Colonic mucosa (tissue), 4 donors: ENCODE results near the gene SF3B1. TPM values are rescaled to one million over a fixed set of nuclear protein-coding genes. Genes with fewer than 3 reads are reported as not detected.
"Not testable (repeated sequence)": the region's sequence is repeated elsewhere in the genome, so short reads cannot be mapped to it uniquely, and the experiment has no call there.

Source experiments
- DNase-seq: peaks from one replicate; pipeline ENCODE4 v3.0.0-alpha.2; 2020
- H3K27ac ChIP-seq: fragments of 200-600 bp; one replicate; pipeline ENCODE4 v1.8.0; 2021
- H3K27me3 ChIP-seq: fragments of 200-600 bp; one replicate; pipeline ENCODE4 v1.8.0; 2021
- H3K36me3 ChIP-seq: fragments of 200-600 bp; one replicate; pipeline ENCODE4 v1.8.0; 2021
- H3K4me1 ChIP-seq: fragments of 200-600 bp; one replicate; pipeline ENCODE4 v1.8.0; 2021; ENCODE audit warnings: mild to moderate bottlenecking
- H3K4me3 ChIP-seq: fragments of 200-600 bp; one replicate; pipeline ENCODE4 v1.8.0; 2021
- H3K9ac ChIP-seq, 2 donors: one replicate each; pipeline ENCODE4 v1.7.0; 2013; ENCODE audit warnings: control low read depth in 2 of 2, low read depth in 2 of 2, low read length in 2 of 2
- H3K9me3 ChIP-seq: fragments of 200-600 bp; one replicate; pipeline ENCODE4 v1.8.0; 2021
- CTCF ChIP-seq: fragments of 200-600 bp; IDR thresholded peaks from one replicate; pipeline ENCODE4 v1.8.0; 2022; ENCODE audit warnings: antibody characterized with exemption, mild to moderate bottlenecking
- intact Hi-C: fragments of 100-400 bp; cut with DNase I; formaldehyde crosslinking; loops from one replicate; pipeline ENCODE4 v1.14.1; 2022
- total RNA-seq, 2 donors: library from RNA; stranded (reverse); fragmentation: NEBNext Ultra II Directional in 1 of 2; extraction: Animal tissue kit (Norgen Biotek cat#: 25700) in 1 of 2; gene quantifications; one replicate each; pipeline ENCODE4 v1.2.1, GENCODE V29; 2021
- donor health status: healthy.
- donor health status: DM: no; HTN: no; CAD: no.
- donor health status: DM: no; HTN: no; CAD: no.

The SF3B1 gene
- total RNA-seq, 2 donors from 2014 or later, result 186 to 242 TPM

DNA sequence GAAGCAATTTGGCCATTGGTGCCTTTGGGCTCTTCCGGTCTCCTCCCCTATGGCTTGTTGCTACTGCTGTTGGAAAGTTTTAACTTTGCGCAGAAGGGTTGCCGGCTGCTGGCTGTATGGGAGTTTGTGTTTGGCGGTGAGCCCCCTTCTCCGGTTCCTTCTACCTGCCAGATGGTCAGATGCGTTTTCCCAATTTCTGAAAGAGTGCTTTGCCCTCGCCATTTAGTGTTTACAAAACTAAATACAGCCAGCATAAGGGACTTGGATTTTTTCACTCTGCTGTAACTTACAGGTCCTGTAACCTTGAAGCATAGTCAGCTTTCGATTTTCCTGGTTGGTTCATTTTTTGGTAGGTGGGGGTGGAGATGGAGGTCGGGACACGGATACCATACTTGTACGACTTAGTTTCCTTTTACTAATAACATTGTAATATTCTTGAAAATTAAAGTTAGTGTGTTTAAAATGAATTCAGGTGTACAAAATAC is 19.1 kb upstream of the SF3B1 start:
- no peaks in the 10 kb centered on the region for H3K36me3 ChIP-seq
- intact Hi-C loops, result loop anchor here (10.0 kb wide), 1 partner anchor 61 kb away; the partner anchor contains the start of gene MOB4
- peak overlapping the region; percentile 59 for H3K4me3 ChIP-seq
- H3K9me3 ChIP-seq, result no peaks in the 10 kb centered on the region
- no peak for TF ChIP-seq CTCF
- H3K27me3 ChIP-seq, result no peaks in the 10 kb centered on the region
- peak; percentile 77 for DNase-seq
- H3K27ac ChIP-seq, result peak overlapping the region; percentile 96
- H3K9ac ChIP-seq, result peak overlapping the region; percentile 70 to 96
- H3K4me1 ChIP-seq, result peaks cover 9% of the 10 kb centered on the region

DNA sequence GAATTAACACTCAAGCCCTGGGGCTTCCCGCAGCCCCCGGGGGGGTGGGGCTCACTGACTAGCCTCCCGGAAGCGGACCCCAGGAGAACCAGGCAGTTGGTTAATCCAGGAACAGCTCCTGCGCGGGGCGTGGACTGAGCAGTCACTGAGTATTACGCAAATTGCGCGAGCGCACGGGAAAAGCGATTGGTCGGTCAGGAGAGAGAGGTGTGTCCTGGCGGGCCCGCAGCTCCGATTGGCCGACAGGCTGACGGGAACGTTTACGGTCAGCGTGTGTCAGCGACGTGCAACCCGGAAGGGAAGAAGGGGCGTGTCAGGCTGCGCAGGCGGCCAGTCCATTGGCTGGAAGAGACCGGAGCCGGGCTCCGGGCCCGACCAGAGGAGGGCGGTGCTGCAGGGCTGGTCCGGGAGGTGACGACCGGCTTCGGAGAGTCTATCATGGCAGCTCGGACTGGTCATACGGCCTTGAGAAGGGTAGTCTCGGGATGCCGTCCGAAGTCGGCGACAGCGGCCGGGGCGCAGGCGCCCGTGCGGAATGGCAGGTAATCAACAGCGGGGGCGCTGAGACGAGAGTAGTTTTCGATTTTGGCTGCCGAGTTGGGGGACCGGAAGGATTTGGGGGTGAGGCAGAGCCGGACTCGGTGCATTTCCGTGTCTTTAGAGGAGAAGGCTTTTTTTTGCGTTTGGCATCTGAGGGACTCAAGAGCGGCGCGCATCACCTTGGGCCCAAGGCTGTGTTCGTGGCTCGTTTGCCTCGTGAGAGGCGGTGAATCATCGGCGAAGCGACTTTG is 18.5 kb upstream of the SF3B1 start, which contains the start of gene COQ10B:
Gene COQ10B (plus strand): TSS at position 430 of the 791 bp plus-strand sequence. CDS start 9 bp downstream, at position 439.
- peak within 1 kb of the TSS; percentile 59 for H3K4me3 ChIP-seq
- H3K27me3 ChIP-seq, result no peaks in the 10 kb centered on the region
- H3K4me1 ChIP-seq, result peaks cover 9% of the 10 kb centered on the region
- peak; percentile 99 for DNase-seq
- intact Hi-C loops, result loop anchor here (10.0 kb wide), 1 partner anchor 61 kb away; the partner anchor contains the start of gene MOB4
- H3K27ac ChIP-seq, result peak within 1 kb of the TSS; percentile 96
- H3K36me3 ChIP-seq, result no peaks in the 10 kb centered on the region
- no peaks in the 10 kb centered on the region for H3K9me3 ChIP-seq
- TF ChIP-seq CTCF, result no peak
- H3K9ac ChIP-seq, result peak within 1 kb of the TSS; percentile 71 to 96

DNA sequence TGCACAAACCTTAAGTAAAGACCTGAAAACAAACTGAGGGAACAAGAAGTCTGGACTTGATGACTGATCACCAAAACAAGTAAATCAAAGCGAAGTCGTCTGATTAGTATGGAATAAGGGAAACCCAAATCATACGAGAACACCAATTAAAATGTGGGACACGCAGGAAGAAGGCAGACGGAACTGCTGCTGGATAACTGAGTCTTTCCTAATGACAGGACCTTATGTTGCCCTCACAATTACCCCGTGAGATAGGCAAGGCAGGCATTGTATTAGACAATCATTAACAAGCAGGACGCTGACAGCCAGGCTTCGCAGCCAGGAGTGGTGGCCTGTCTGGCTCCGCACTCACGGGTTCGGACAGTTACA is 17.9 kb upstream of the SF3B1 start:
- no peak for DNase-seq
- Histone ChIP-seq H3K27ac (peak overlapping the region; percentile 96), H3K4me3 (peak overlapping the region; percentile 59), H3K9ac (peak overlapping the region; percentile 71 to 96), H3K9me3 (no peaks in the 10 kb centered on the region), H3K27me3 (no peaks in the 10 kb centered on the region), H3K36me3 (no peaks in the 10 kb centered on the region), H3K4me1 (peaks cover 9% of the 10 kb centered on the region)
- intact Hi-C loops, result loop anchor here (10.0 kb wide), 1 partner anchor 62 kb away; the partner anchor contains the start of gene MOB4
- TF ChIP-seq CTCF, result no peak

DNA sequence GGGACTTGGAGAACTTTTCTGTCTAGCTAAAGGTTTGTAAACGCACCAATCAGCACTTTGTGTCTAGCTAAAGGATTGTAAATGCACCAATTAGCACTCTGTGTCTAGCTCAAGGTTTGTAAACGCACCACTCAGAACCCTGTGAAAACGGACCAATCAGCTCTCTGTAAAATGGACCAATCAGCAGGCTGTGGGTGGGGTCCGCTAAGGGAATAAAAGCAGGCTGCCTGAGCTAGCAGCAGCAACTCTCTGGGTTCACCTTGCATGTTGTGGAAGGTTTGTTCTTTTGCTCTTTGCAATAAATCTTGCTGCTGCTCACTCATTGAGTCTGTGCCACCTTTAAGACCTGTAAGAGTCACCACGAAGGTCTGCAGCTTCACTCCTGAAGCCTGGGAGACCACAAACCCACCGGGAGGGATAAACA is 16.1 kb upstream of the SF3B1 start:
- H3K27ac ChIP-seq, H3K9ac ChIP-seq, H3K36me3 ChIP-seq, H3K4me3 ChIP-seq, H3K4me1 ChIP-seq, H3K9me3 ChIP-seq, H3K27me3 ChIP-seq, DNase-seq: not testable (repeated sequence)
- intact Hi-C loops, result loop anchor here (10.0 kb wide), 1 partner anchor 64 kb away; the partner anchor contains the start of gene MOB4

DNA sequence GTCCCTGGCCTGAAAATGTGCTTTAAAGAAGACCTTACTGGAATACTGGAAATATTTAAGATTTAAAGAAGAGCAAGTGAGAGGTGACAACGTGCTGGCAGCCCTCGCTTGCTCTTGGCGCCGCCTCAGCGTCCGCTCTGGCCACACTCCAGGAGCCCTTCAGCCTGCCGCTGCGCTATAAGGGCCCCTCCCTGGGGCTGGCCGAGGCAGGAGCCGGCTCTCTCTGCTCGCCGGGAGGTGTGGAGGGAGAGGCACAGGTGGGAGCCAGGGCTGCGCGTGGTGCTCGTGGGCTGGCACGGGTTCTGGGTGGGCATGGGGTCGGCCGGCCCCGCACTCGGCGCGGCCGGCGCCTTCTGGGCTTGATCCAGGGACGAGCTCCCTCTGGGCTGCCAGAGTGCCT is 15.6 kb upstream of the SF3B1 start:
- Histone ChIP-seq H3K4me3 (no peak overlapping the region), H3K4me1 (peaks cover 9% of the 10 kb centered on the region), H3K9me3 (no peaks in the 10 kb centered on the region), H3K9ac (no peak overlapping the region), H3K27me3 (no peaks in the 10 kb centered on the region), H3K36me3 (no peaks in the 10 kb centered on the region), H3K27ac (no peak overlapping the region)
- DNase-seq, result no peak
- no peak for TF ChIP-seq CTCF
- intact Hi-C loops, result loop anchor here (10.0 kb wide), 1 partner anchor 64 kb away; the partner anchor contains the start of gene MOB4

- TF ChIP-seq CTCF, result no peak
- DNase-seq, result no peak
- Histone ChIP-seq H3K36me3 (no peaks in the 10 kb centered on the region), H3K27ac (no peak overlapping the region), H3K9ac (no peak overlapping the region), H3K27me3 (no peaks in the 10 kb centered on the region), H3K4me1 (no peaks in the 10 kb centered on the region), H3K9me3 (no peaks in the 10 kb centered on the region), H3K4me3 (no peak overlapping the region)
- intact Hi-C loops, result no loop called here
These were observed 12.0 kb upstream of the SF3B1 start for GRCh38 chr2:197446844-197447243.
